ENCODE results near the gene RNF103. TPM values are rescaled to one million over a fixed set of nuclear protein-coding genes. Genes with fewer than 3 reads are reported as not detected.

RNF103 gene
- polyA plus RNA-seq, 1 of the 3 experiments (the other 2 are of a cell fraction) = 7.0 TPM

GRCh38 chr2:86636842-86637241 lies 13.2 kb upstream of the RNF103 start:
- Histone ChIP-seq H4K20me1 (ENCODE audit: insufficient read depth) (no peaks in the 10 kb centered on the region), H3K4me3 (ENCODE audit: low read depth in 2 of 2, low read length in 1 of 2) (no peak overlapping the region), H3K27me3 (ENCODE audit: insufficient read depth) (no peaks in the 10 kb centered on the region), H2AFZ (ENCODE audit: low read depth) (no peak overlapping the region), H3K9me3 (0 out of 2 replicates have a peak, but pooled peaks cover 6% of the 10 kb centered on the region), H3K9ac (no peak overlapping the region), H3K9me2 (no peaks in the 10 kb centered on the region), H3K4me2 (no peak overlapping the region), H3F3A (replicated peaks; ENCODE audit: insufficient read depth) (no peaks in the 10 kb centered on the region), H3K27ac (ENCODE audit: low read depth in 2 of 2, low read length in 1 of 2) (no peak overlapping the region), H3K36me3 (replicated peaks in 1 of 2; ENCODE audit: control insufficient read depth in 1 of 2, insufficient read depth in 2 of 2, low read length in 1 of 2) (no peaks in the 10 kb centered on the region), H3K4me1 (ENCODE audit: control insufficient read depth in 1 of 2, insufficient read depth in 2 of 2, low read depth in 1 of 2, low read length in 1 of 2) (peaks cover 0 to 9% of the 10 kb centered on the region in 2 experiments; a peak in 1 of 4 replicates), H3K79me2 (ENCODE audit: insufficient read depth) (no peaks in the 10 kb centered on the region)
- WGBS (ENCODE audit: low lambda C conversion rate) = 79% methylated on average over 5 of the region's 5 CpGs
- DNase-seq = no peak
- CTCF ChIA-PET = no interaction called here
- POLR2A ChIA-PET = no interaction called here
- no peak for TF ChIP-seq RAD21 (IDR thresholded peaks at IDR 0.05; ENCODE audit: low read length)
- no peak for TF ChIP-seq NFIC (IDR thresholded peaks at IDR 0.05; ENCODE audit: borderline replicate concordance)
- no peak for TF ChIP-seq IRF3 (IDR thresholded peaks at IDR 0.05; ENCODE audit: low read depth, low read length)
- no peak for TF ChIP-seq ELF1 (IDR thresholded peaks at IDR 0.05)
- no peak for TF ChIP-seq GATA2 (CRISPR knock-in tag; IDR thresholded peaks at IDR 0.05)
- no peak for TF ChIP-seq CTCF (IDR thresholded peaks at IDR 0.05)
- no peak for TF ChIP-seq MXI1 (IDR thresholded peaks at IDR 0.05; ENCODE audit: low read depth, low read length)
- TF ChIP-seq NRF1 (IDR thresholded peaks at IDR 0.05; ENCODE audit: low read depth, low read length) = no peak
- TF ChIP-seq ZBTB33 (IDR thresholded peaks at IDR 0.05; ENCODE audit: borderline replicate concordance, low read depth) = no peak
- no peak for TF ChIP-seq SIN3A (IDR thresholded peaks at IDR 0.05; ENCODE audit: borderline replicate concordance, low read depth, low read length)
- no peak for TF ChIP-seq REST (IDR thresholded peaks at IDR 0.05; ENCODE audit: low read depth, low read length)
- no peak for TF ChIP-seq EZH2phosphoT487 (IDR thresholded peaks at IDR 0.05; ENCODE audit: borderline replicate concordance, low read depth)
- TF ChIP-seq USF2 (IDR thresholded peaks at IDR 0.05; ENCODE audit: borderline replicate concordance, low read depth, low read length) = no peak
- no peak for TF ChIP-seq SMC3 (IDR thresholded peaks at IDR 0.05; ENCODE audit: low read depth, low read length)
- no peak for TF ChIP-seq MEF2A (IDR thresholded peaks at IDR 0.05; ENCODE audit: borderline replicate concordance, low read depth)
- no peak for TF ChIP-seq RFX5 (IDR thresholded peaks at IDR 0.05; ENCODE audit: low read length)

Measured in SK-N-SH (cell line).